Neural cell (in vitro differentiated cells): ENCODE results near the gene SRD5A1. TPM values are rescaled to one million over a fixed set of nuclear protein-coding genes. Genes with fewer than 3 reads are reported as not detected.

Experiments
- H2AFZ ChIP-seq: fragments of 200-600, 300-800 bp; sonication (generic), shearing (Covaris generic); 2 replicates; pipeline ENCODE4 v1.6.0; 2014; ENCODE audit warnings: low read depth, mild to moderate bottlenecking, antibody characterized with exemption, low read length, moderate library complexity
- H3F3A ChIP-seq: fragments of 200-600 bp; shearing (Covaris generic); 2 replicates; pipeline ENCODE4 v1.6.1; 2016; ENCODE audit warnings: mild to moderate bottlenecking, moderate library complexity, mixed read lengths, antibody characterized with exemption, low read length; ENCODE audit not compliant: insufficient read depth, poor library complexity, severe bottlenecking
- H3K27ac ChIP-seq: fragments of 200-600, 300-800 bp; sonication (generic), shearing (Covaris generic); 2 replicates; pipeline ENCODE4 v1.5.1; 2014; ENCODE audit warnings: mild to moderate bottlenecking, low read length, moderate library complexity
- H3K27me3 ChIP-seq: fragments of 300-800, 200-600 bp; sonication (generic), shearing (Covaris generic); 2 replicates; pipeline ENCODE4 v1.6.0; 2014; ENCODE audit warnings: mild to moderate bottlenecking, low read depth, low read length, moderate library complexity; ENCODE audit not compliant: insufficient read depth
- H3K36me3 ChIP-seq: fragments of 300-800, 200-600 bp; sonication (generic), shearing (Covaris generic); 2 replicates; pipeline ENCODE4 v1.5.1; 2014; ENCODE audit warnings: mild to moderate bottlenecking, antibody characterized with exemption, low read length, moderate library complexity; ENCODE audit not compliant: insufficient read depth
- H3K4me2 ChIP-seq: fragments of 300-800, 200-600 bp; sonication (generic), shearing (Covaris generic); 2 replicates; pipeline ENCODE4 v1.6.0; 2014; ENCODE audit warnings: mild to moderate bottlenecking, low read length
- H3K4me3 ChIP-seq: fragments of 300-800, 200-600 bp; sonication (generic), shearing (Covaris generic); 2 replicates; pipeline ENCODE4 v1.5.1; 2014; ENCODE audit warnings: mild to moderate bottlenecking, low read length, moderate library complexity
- H3K79me2 ChIP-seq: fragments of 200-600 bp; shearing (Covaris generic); replicated peaks from 2 replicates; pipeline ENCODE4 v1.6.0; 2014; ENCODE audit warnings: mild to moderate bottlenecking, low read length, moderate library complexity; ENCODE audit not compliant: insufficient read depth
- H3K9ac ChIP-seq: fragments of 300-800, 200-600 bp; sonication (generic), shearing (Covaris generic); 2 replicates; pipeline ENCODE4 v1.6.1; 2016; ENCODE audit warnings: mild to moderate bottlenecking, low read length, mixed read lengths
- H3K9me2 ChIP-seq: fragments of 200-600 bp; shearing (Covaris generic); 2 replicates; pipeline ENCODE4 v1.6.1; 2016; ENCODE audit warnings: mild to moderate bottlenecking, low read length, mixed read lengths; ENCODE audit not compliant: insufficient read depth
- H3K9me3 ChIP-seq: fragments of 200-600, 300-800 bp; sonication (generic), shearing (Covaris generic); 2 replicates; pipeline ENCODE4 v1.6.1; 2016; ENCODE audit warnings: mild to moderate bottlenecking, mixed run types, low read length, moderate library complexity, mixed read lengths
- H4K20me1 ChIP-seq: fragments of 200-600 bp; shearing (Covaris generic); 2 replicates; pipeline ENCODE4 v1.6.1; 2016; ENCODE audit warnings: mild to moderate bottlenecking, mixed run types; ENCODE audit not compliant: insufficient read depth
- CTCF ChIP-seq: fragments of 450-650 bp; IDR thresholded peaks from 2 replicates; pipeline ENCODE4 v1.5.1; 2014; ENCODE audit warnings: antibody characterized with exemption, mild to moderate bottlenecking, moderate library complexity; ENCODE audit not compliant: poor library complexity, severe bottlenecking
- EP300 ChIP-seq: fragments of 450-650 bp; conservative IDR thresholded peaks from 2 replicates; pipeline ENCODE4 v1.6.1; 2014; ENCODE audit warnings: antibody characterized with exemption, mild to moderate bottlenecking, moderate library complexity; ENCODE audit not compliant: poor library complexity, severe bottlenecking
- EZH2 ChIP-seq: fragments of 200-600, 300-800 bp; shearing (Covaris generic), sonication (generic); IDR thresholded peaks from 2 replicates; pipeline ENCODE4 v1.6.1; 2014; ENCODE audit warnings: antibody characterized with exemption, low read length, borderline replicate concordance, mild to moderate bottlenecking; ENCODE audit not compliant: insufficient read depth, poor library complexity, severe bottlenecking
- MXI1 ChIP-seq: fragments of 450-650 bp; conservative IDR thresholded peaks from 2 replicates; pipeline ENCODE4 v1.6.1; 2014; ENCODE audit warnings: antibody characterized with exemption, mild to moderate bottlenecking; ENCODE audit not compliant: poor library complexity, severe bottlenecking
- POLR2AphosphoS5 ChIP-seq: IDR thresholded peaks from 2 replicates; pipeline ENCODE4 v1.6.1; 2012
- RAD21 ChIP-seq: fragments of 450-650 bp; conservative IDR thresholded peaks from 2 replicates; pipeline ENCODE4 v1.6.1; 2014; ENCODE audit warnings: antibody characterized with exemption, mild to moderate bottlenecking, moderate library complexity
- SMC3 ChIP-seq: fragments of 450-650 bp; conservative IDR thresholded peaks from 2 replicates; pipeline ENCODE4 v1.6.1; 2014; ENCODE audit warnings: antibody characterized with exemption, mild to moderate bottlenecking, moderate library complexity; ENCODE audit not compliant: poor library complexity
- TAF1 ChIP-seq: IDR thresholded peaks from 2 replicates; pipeline ENCODE4 v1.6.1; 2012; ENCODE audit warnings: low read depth
- polyA plus RNA-seq: library from polyadenylated mRNA; depleted of rRNA; stranded (reverse); fragments of >200 nt; gene quantifications from 2 replicates; pipeline ENCODE4 v1.2.3, GENCODE V29; 2014
- TF ChIP-seq, protein P1 (sequence below): IDR thresholded peaks from 2 replicates; pipeline ENCODE4 v1.6.1; 2012; ENCODE audit warnings: borderline replicate concordance

The SRD5A1 gene
- polyA plus RNA-seq, 1 donor from 2014 or later = 122 TPM

- Histone ChIP-seq H3K9me3 (no peaks in the 10 kb centered on the region), H2AFZ (no peak overlapping the region), H3K36me3 (no peaks in the 10 kb centered on the region), H4K20me1 (peaks cover 27% of the 10 kb centered on the region), H3K9me2 (no peaks in the 10 kb centered on the region), H3K4me3 (peak overlapping the region; percentile 69), H3K9ac (no peak overlapping the region), H3F3A (no peaks in the 10 kb centered on the region), H3K4me2 (peak overlapping the region; percentile 78), H3K27ac (no peak overlapping the region), H3K79me2 (peaks cover 69% of the 10 kb centered on the region), H3K27me3 (no peaks in the 10 kb centered on the region)
- TF ChIP-seq EZH2 (no peak), MXI1 (no peak), SMC3 (no peak), TAF1 (no peak), CTCF (no peak), EP300 (no peak), POLR2AphosphoS5 (no peak), RAD21 (no peak)
- TF ChIP-seq, protein P1, sequence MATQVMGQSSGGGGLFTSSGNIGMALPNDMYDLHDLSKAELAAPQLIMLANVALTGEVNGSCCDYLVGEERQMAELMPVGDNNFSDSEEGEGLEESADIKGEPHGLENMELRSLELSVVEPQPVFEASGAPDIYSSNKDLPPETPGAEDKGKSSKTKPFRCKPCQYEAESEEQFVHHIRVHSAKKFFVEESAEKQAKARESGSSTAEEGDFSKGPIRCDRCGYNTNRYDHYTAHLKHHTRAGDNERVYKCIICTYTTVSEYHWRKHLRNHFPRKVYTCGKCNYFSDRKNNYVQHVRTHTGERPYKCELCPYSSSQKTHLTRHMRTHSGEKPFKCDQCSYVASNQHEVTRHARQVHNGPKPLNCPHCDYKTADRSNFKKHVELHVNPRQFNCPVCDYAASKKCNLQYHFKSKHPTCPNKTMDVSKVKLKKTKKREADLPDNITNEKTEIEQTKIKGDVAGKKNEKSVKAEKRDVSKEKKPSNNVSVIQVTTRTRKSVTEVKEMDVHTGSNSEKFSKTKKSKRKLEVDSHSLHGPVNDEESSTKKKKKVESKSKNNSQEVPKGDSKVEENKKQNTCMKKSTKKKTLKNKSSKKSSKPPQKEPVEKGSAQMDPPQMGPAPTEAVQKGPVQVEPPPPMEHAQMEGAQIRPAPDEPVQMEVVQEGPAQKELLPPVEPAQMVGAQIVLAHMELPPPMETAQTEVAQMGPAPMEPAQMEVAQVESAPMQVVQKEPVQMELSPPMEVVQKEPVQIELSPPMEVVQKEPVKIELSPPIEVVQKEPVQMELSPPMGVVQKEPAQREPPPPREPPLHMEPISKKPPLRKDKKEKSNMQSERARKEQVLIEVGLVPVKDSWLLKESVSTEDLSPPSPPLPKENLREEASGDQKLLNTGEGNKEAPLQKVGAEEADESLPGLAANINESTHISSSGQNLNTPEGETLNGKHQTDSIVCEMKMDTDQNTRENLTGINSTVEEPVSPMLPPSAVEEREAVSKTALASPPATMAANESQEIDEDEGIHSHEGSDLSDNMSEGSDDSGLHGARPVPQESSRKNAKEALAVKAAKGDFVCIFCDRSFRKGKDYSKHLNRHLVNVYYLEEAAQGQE = no peak
These were observed 83.4 kb downstream of the SRD5A1 start for GRCh38 chr5:6716629-6717149.

DNA sequence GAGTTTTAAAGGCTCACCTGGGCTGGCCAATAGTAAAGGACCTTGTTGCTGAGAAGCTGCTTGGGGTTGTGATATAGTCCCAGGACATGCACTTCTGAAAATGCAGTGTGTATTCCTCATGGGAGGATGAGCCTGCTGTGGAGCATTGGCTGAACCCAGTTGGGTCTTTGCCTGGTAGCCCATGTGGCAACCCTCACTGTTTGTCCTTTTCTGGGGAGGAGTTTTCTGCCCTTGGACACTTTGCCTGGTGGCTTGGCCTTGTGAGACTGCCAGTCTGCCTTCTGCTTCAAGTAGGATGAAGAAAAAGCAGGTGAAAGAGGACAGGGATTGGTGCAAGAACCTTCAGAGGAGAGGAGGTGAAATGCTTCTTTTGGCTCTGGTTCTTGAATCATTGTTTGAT is 84.0 kb downstream of the SRD5A1 start:
- Histone ChIP-seq H3K9ac (no peak overlapping the region), H4K20me1 (peaks cover 27% of the 10 kb centered on the region), H3K9me3 (no peaks in the 10 kb centered on the region), H3K27me3 (no peaks in the 10 kb centered on the region), H3K4me3 (peak overlapping the region; percentile 69), H2AFZ (no peak overlapping the region), H3K36me3 (no peaks in the 10 kb centered on the region), H3K79me2 (peaks cover 75% of the 10 kb centered on the region), H3K9me2 (no peaks in the 10 kb centered on the region), H3K4me2 (no peak overlapping the region), H3F3A (no peaks in the 10 kb centered on the region), H3K27ac (no peak overlapping the region)
- TF ChIP-seq EZH2 (no peak), SMC3 (no peak), CTCF (no peak), POLR2AphosphoS5 (no peak), TAF1 (no peak), RAD21 (no peak), MXI1 (no peak), EP300 (no peak)
- TF ChIP-seq, protein P1 = no peak
